ENCODE measurements around the gene GMEB2.
A peak's percentile ranks its signal among the peaks of the same experiment; 100 is the strongest.

GMEB2 gene

GRCh38 chr20:63555661-63556381 lies 71.1 kb downstream of the GMEB2 start:
- no peak for DNase-seq

GRCh38 chr20:63554361-63555278 lies 72.3 kb downstream of the GMEB2 start:
- no peak for DNase-seq

- peak; percentile 15 for DNase-seq
These were observed 73.0 kb downstream of the GMEB2 start, which contains the start of gene FNDC11 for GRCh38 chr20:63553933-63554290. TSS of gene FNDC11 (plus strand) at chr20:63554159. CDS start at chr20:63555664, 1,505 bp downstream.

- DNase-seq, result peak; percentile 75
These were observed 73.5 kb downstream of the GMEB2 start for GRCh38 chr20:63553251-63553932.

GRCh38 chr20:63552481-63553249 lies 74.2 kb downstream of the GMEB2 start:
- peak; percentile 78 for DNase-seq

- no peak for DNase-seq
These were observed 75.8 kb downstream of the GMEB2 start for GRCh38 chr20:63551068-63551467.

- no peak for DNase-seq
These were observed 77.1 kb downstream of the GMEB2 start for GRCh38 chr20:63549679-63550282.

- no peak for DNase-seq
These were observed 77.9 kb downstream of the GMEB2 start for GRCh38 chr20:63549019-63549418.

- no peak for DNase-seq
These were observed 78.4 kb downstream of the GMEB2 start for GRCh38 chr20:63548542-63548941.

- no peak for DNase-seq
These were observed 79.0 kb downstream of the GMEB2 start, which contains the start of gene SRMS for GRCh38 chr20:63547725-63548480. TSS of gene SRMS (minus strand) at chr20:63547749. CDS start at chr20:63547463, 286 bp downstream.

GRCh38 chr20:63546956-63547724 lies 79.8 kb downstream of the GMEB2 start:
- no peak for DNase-seq

GRCh38 chr20:63546256-63546955 lies 80.5 kb downstream of the GMEB2 start:
- DNase-seq, result no peak

GRCh38 chr20:63545814-63546213 lies 81.1 kb downstream of the GMEB2 start:
- DNase-seq, result no peak

GRCh38 chr20:63544958-63545516 lies 81.9 kb downstream of the GMEB2 start:
- DNase-seq, result no peak

- no peak for DNase-seq
These were observed 82.5 kb downstream of the GMEB2 start for GRCh38 chr20:63544241-63544957.

GRCh38 chr20:63543733-63544132 lies 83.2 kb downstream of the GMEB2 start:
- no peak for DNase-seq

- no peak for DNase-seq
These were observed 83.8 kb downstream of the GMEB2 start for GRCh38 chr20:63543131-63543530.

- DNase-seq, result no peak
These were observed 84.2 kb downstream of the GMEB2 start for GRCh38 chr20:63542696-63543095.
